ENCODE measurements around the gene ABCA10. TPM values are rescaled to one million over a fixed set of nuclear protein-coding genes. Genes with fewer than 3 reads are reported as not detected.

ABCA10 gene
- total RNA-seq, 1 experiment from 2014 or later: 0.47 TPM

- Histone ChIP-seq H3K9ac (ENCODE audit: low read length) (no peak overlapping the region), H3K4me2 (ENCODE audit: low read length) (no peak overlapping the region), H3K27ac (ENCODE audit: low read length) (no peak overlapping the region), H4K20me1 (ENCODE audit: low read length) (no peaks in the 10 kb centered on the region), H3K27me3 (ENCODE audit: low read length) (no peaks in the 10 kb centered on the region), H3K36me3 (ENCODE audit: low read depth, low read length) (no peaks in the 10 kb centered on the region), H3K4me1 (ENCODE audit: insufficient read depth, low read length) (no peaks in the 10 kb centered on the region), H2AFZ (ENCODE audit: low read length) (no peak overlapping the region), H3K79me2 (ENCODE audit: low read length) (no peaks in the 10 kb centered on the region), H3K4me3 (ENCODE audit: low read length) (no peak overlapping the region), H3F3A (ENCODE audit: low read length, unreplicated experiment) (no peaks in the 10 kb centered on the region), H3K9me3 (ENCODE audit: low read length) (no peaks in the 10 kb centered on the region), H3K9me2 (replicated peaks; ENCODE audit: low read length) (no peaks in the 10 kb centered on the region)
- no peak for DNase-seq
- no peak for TF ChIP-seq EZH2 (IDR thresholded peaks at IDR 0.05; ENCODE audit: low read length, unreplicated experiment)
- TF ChIP-seq CTCF (conservative IDR thresholded peaks at IDR 0.05; ENCODE audit: low read depth, low read length): no peak
- TF ChIP-seq EZH2phosphoT487 (IDR thresholded peaks at IDR 0.05; ENCODE audit: borderline replicate concordance, low read length): no peak
- intact Hi-C loops (cut with micrococcal nuclease): loop anchor here (1.0 to 10.0 kb wide), 3 partner anchors 601 to 780 kb away; no protein-coding TSS in a partner anchor
- POLR2A ChIA-PET (ENCODE audit: unreplicated experiment): no interaction called here
- CTCF ChIA-PET: interaction anchor here (1.2 to 1.9 kb wide), 2 partner anchors 452 to 474 kb away, joined by 5 to 9 read pairs; no protein-coding TSS in a partner anchor
- ATAC-seq: no peak
- BruUV-seq (replicated peaks): no TSS peak
Measured at GRCh38 chr17:69246202-69246601, 17.6 kb upstream of the ABCA10 start.

GRCh38 chr17:69245617-69246016 is 17.0 kb upstream of the ABCA10 start:
- BruUV-seq (replicated peaks): no TSS peak
- no peak overlapping the region for H2AFZ ChIP-seq (ENCODE audit: low read length)
- POLR2A ChIA-PET (ENCODE audit: unreplicated experiment): no interaction called here
- H3K9me2 ChIP-seq (replicated peaks; ENCODE audit: low read length): no peaks in the 10 kb centered on the region
- ATAC-seq: no peak
- H4K20me1 ChIP-seq (ENCODE audit: low read length): no peaks in the 10 kb centered on the region
- DNase-seq: no peak
- intact Hi-C loops (cut with micrococcal nuclease): loop anchor here (1.0 to 10.0 kb wide), 3 partner anchors 601 to 779 kb away; no protein-coding TSS in a partner anchor
- H3K36me3 ChIP-seq (ENCODE audit: low read depth, low read length): no peaks in the 10 kb centered on the region
- no peaks in the 10 kb centered on the region for H3K27me3 ChIP-seq (ENCODE audit: low read length)
- no peaks in the 10 kb centered on the region for H3F3A ChIP-seq (ENCODE audit: low read length, unreplicated experiment)
- CTCF ChIA-PET: interaction anchor here (0.7 kb wide), 1 partner anchor 233 kb away, joined by 4 read pairs; no protein-coding TSS in a partner anchor
- TF ChIP-seq EZH2phosphoT487 (IDR thresholded peaks at IDR 0.05; ENCODE audit: borderline replicate concordance, low read length): no peak
- no peak for TF ChIP-seq CTCF (conservative IDR thresholded peaks at IDR 0.05; ENCODE audit: low read depth, low read length)
- no peak for TF ChIP-seq EZH2 (IDR thresholded peaks at IDR 0.05; ENCODE audit: low read length, unreplicated experiment)
- no peak overlapping the region for H3K4me2 ChIP-seq (ENCODE audit: low read length)
- H3K9me3 ChIP-seq (ENCODE audit: low read length): no peaks in the 10 kb centered on the region
- H3K4me1 ChIP-seq (ENCODE audit: insufficient read depth, low read length): no peaks in the 10 kb centered on the region
- no peak overlapping the region for H3K9ac ChIP-seq (ENCODE audit: low read length)
- H3K79me2 ChIP-seq (ENCODE audit: low read length): no peaks in the 10 kb centered on the region
- no peak overlapping the region for H3K4me3 ChIP-seq (ENCODE audit: low read length)
- H3K27ac ChIP-seq (ENCODE audit: low read length): no peak overlapping the region
